Stomach (tissue), 9 donors: ENCODE measurements around the gene GPX8. TPM values are rescaled to one million over a fixed set of nuclear protein-coding genes. Genes with fewer than 3 reads are reported as not detected.

ENCODE experiments used
- DNase-seq, 2 donors: peaks; one replicate each; pipeline versions ENCODE4 v3.0.0 to v3.0.0-alpha.2; 2013 to 2019
- H3K27ac ChIP-seq, 5 donors: fragments of 200-600 bp in 4 of 5; sonication (generic) in 4 of 5; one replicate each; pipeline ENCODE4 v1.5.1; 2013 to 2019; ENCODE audit warnings: mild to moderate bottlenecking in 1 of 5, moderate library complexity in 1 of 5
- H3K27me3 ChIP-seq, 3 donors: fragments of 200-600 bp; sonication (generic); one replicate each; pipeline ENCODE4 v1.5.1; 2017 to 2019; ENCODE audit warnings: mixed run types in 1 of 3
- H3K36me3 ChIP-seq, 4 donors: fragments of 200-600 bp; sonication (generic); 1 replicate in 3 of 4; 2 replicates in 1 of 4; pipeline ENCODE4 v1.5.1; 2016 to 2019
- H3K4me1 ChIP-seq, 4 donors: fragments of 200-600 bp; sonication (generic); one replicate each; pipeline ENCODE4 v1.5.1; 2016 to 2019
- H3K4me3 ChIP-seq, 4 donors: fragments of 200-600 bp; sonication (generic) in 3 of 4; one replicate each; pipeline ENCODE4 v1.5.1; 2016 to 2019; ENCODE audit warnings: mild to moderate bottlenecking in 1 of 4
- H3K9me3 ChIP-seq, 4 donors: fragments of 200-600 bp; sonication (generic); one replicate each; pipeline ENCODE4 v1.5.1; 2016 to 2019
- EP300 ChIP-seq: sonication (generic); formaldehyde crosslinking; IDR thresholded peaks from one replicate; pipeline ENCODE4 v1.6.1; 2017; ENCODE audit warnings: antibody characterized with exemption
- POLR2A ChIP-seq, 4 donors: fragments of 450-650 bp; IDR thresholded peaks; one replicate each; pipeline ENCODE4 v1.6.1; 2016; ENCODE audit warnings: antibody characterized with exemption in 4 of 4, control low read depth in 2 of 4, mild to moderate bottlenecking in 1 of 4, moderate library complexity in 1 of 4
- POLR2AphosphoS5 ChIP-seq, 3 donors: sonication (generic); formaldehyde crosslinking; IDR thresholded peaks; one replicate each; pipeline ENCODE4 v1.6.1; 2016; ENCODE audit warnings: antibody characterized with exemption in 3 of 3
- WGBS, 5 donors: extraction: QIAGEN DNeasy Blood & Tissue Kit in 3 of 5; methylation state at CpG; one replicate each; pipeline versions ENCODE4 v1.1.5 to v1.1.7; 2013 to 2018; 5-methylcytosine and 5-hydroxymethylcytosine counted together
- intact Hi-C: fragments of 100-400 bp; cut with DNase I; formaldehyde crosslinking; loops from one replicate; pipeline ENCODE4 v1.15.1; 2023; ENCODE audit warnings: low total_unique reads
- polyA plus RNA-seq, 3 donors: library from polyadenylated mRNA; stranded (reverse); fragments of 200-250 nt; gene quantifications; one replicate each; pipeline ENCODE4 v1.2.3, GENCODE V29; 2013
- total RNA-seq, 5 donors: library from RNA; depleted of rRNA; stranded (reverse); fragments of >200 nt; gene quantifications; one replicate each; pipeline versions ENCODE4 v1.1.0 to v1.2.3, GENCODE V29; 2014 to 2016
- TF ChIP-seq, protein P1 (sequence below), 7 experiments: fragments of 450-650 bp in 4 of 7; fragments of 200-600 bp in 3 of 7; sonication (generic) in 3 of 7; IDR thresholded peaks; one replicate each; pipeline ENCODE4 v1.5.1; 2016 to 2019; ENCODE audit warnings: antibody characterized with exemption in 7 of 7, control low read depth in 2 of 7, mild to moderate bottlenecking in 1 of 7
- donor health status: healthy with polysubstance abuse.
- donor health status: Bipolar disorder and iron deficiency.
- donor health status: healthy.

The GPX8 gene
- total and polyA plus RNA-seq, 8 donors: 0.89 to 26.1 (median 4.3) TPM; not detected in 1

DNA sequence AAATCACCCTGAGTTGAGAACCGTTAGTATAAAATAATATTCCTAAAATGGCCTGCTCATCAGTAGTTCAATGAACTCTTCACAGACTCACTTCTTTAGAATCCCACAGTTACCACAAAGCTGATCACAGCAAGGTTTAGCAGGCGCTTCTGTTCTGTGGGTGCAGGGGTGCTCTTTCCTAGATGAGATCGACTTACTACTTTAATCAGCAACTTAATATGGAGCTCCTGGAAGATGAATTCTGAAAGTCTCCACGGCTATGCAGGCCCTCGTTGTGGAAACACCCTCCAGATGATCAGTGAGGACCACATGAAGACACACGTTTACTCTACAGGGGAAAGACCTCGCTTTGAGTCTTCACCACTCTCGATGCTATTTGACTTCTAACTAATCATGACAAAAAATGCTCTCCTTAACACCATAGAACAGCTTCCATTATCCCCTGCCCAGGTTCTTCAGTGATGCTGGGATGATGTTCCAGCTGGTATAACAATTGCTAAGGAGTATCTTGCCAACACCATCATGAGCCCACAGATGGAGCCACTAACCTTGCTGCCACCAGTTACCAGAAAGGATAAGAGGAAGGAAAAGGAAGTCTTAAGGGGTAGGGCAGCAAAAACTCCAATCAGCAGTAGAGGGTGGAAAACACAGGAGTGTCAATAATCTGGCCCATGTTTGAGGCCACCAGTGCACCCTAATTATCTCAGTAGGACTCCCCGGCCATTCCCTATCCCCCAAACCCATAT lies 17.9 kb upstream of the GPX8 start:
- DNase-seq: no peak
- 82 to 87% (median 86%) methylated on average over 9 of the region's 9 CpGs for WGBS, 5 donors
- Histone ChIP-seq H3K36me3 (no peaks in the 10 kb centered on the region), H3K9me3 (no peaks in the 10 kb centered on the region), H3K27ac (no peak overlapping the region), H3K4me3 (no peak overlapping the region), H3K27me3 (peaks cover 0 to 4% (median 0%) of the 10 kb centered on the region in 3 donors), H3K4me1 (peaks cover 0 to 8% (median 5%) of the 10 kb centered on the region in 4 donors)
- TF ChIP-seq POLR2AphosphoS5 (IDR thresholded peaks at IDR 0.05): no peak
- no peak for TF ChIP-seq POLR2A (IDR thresholded peaks at IDR 0.05)
- TF ChIP-seq, protein P1, sequence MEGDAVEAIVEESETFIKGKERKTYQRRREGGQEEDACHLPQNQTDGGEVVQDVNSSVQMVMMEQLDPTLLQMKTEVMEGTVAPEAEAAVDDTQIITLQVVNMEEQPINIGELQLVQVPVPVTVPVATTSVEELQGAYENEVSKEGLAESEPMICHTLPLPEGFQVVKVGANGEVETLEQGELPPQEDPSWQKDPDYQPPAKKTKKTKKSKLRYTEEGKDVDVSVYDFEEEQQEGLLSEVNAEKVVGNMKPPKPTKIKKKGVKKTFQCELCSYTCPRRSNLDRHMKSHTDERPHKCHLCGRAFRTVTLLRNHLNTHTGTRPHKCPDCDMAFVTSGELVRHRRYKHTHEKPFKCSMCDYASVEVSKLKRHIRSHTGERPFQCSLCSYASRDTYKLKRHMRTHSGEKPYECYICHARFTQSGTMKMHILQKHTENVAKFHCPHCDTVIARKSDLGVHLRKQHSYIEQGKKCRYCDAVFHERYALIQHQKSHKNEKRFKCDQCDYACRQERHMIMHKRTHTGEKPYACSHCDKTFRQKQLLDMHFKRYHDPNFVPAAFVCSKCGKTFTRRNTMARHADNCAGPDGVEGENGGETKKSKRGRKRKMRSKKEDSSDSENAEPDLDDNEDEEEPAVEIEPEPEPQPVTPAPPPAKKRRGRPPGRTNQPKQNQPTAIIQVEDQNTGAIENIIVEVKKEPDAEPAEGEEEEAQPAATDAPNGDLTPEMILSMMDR (IDR thresholded peaks at IDR 0.05): no peak
- no peak for TF ChIP-seq EP300
- intact Hi-C loops: loop anchor here (10.0 kb wide), 1 partner anchor 237 kb away; no protein-coding TSS in a partner anchor

DNA sequence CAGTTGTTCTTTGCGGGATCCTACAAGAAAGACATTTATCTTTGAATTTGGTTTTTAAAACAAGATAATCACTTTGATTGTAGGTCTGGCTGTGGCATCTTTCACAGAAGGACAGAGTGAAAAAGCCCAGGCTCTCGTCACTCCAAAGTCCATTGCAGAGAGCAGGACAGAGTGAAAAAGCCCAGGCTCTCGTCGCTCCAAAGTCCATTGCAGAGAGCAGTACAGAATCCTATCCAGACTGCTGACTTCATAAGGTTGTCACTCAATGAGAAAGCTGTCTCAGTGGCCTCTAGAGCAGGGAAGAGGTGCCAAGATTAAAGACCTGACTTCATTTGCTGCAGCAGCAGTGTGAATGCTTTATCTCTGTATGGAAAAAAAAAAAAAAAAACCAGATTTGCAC lies 16.3 kb upstream of the GPX8 start:
- DNase-seq: no peak
- no peaks in the 10 kb centered on the region for H3K9me3 ChIP-seq
- peaks cover 0 to 8% (median 5%) of the 10 kb centered on the region in 4 donors for H3K4me1 ChIP-seq
- no peak overlapping the region for H3K27ac ChIP-seq
- WGBS, 5 donors: 41 to 46% (median 42%) methylated on average over 4 of the region's 4 CpGs
- intact Hi-C loops: loop anchor here (10.0 kb wide), 1 partner anchor 239 kb away; no protein-coding TSS in a partner anchor
- TF ChIP-seq, protein P1 (IDR thresholded peaks at IDR 0.05): no peak
- H3K27me3 ChIP-seq: peaks cover 0 to 9% (median 0%) of the 10 kb centered on the region in 3 donors
- H3K36me3 ChIP-seq: no peaks in the 10 kb centered on the region
- no peak overlapping the region for H3K4me3 ChIP-seq

DNA sequence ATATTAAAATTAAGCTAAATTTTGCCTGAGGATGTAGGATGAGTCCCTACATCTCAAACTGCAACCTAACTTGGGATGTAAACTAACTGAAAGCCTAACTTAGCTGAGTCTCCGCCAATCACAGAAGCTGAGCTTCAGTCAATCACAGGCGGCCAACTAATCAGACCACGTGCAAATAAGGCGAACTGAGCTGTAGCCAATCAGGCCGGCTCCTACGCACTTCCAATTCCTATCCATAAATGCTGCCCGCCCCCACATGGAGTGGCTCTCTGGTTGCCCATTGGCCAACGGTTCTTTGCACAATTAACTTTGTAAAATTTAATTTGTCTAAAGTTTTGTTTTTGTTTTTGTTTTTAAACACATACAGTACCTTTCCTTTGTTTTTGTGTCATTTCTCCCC lies 13.9 kb upstream of the GPX8 start:
- WGBS, 5 donors: 73 to 88% (median 80%) methylated on average over 8 of the region's 8 CpGs
- Histone ChIP-seq H3K4me1 (peaks cover 0 to 8% (median 5%) of the 10 kb centered on the region in 4 donors), H3K4me3 (no peak overlapping the region), H3K27me3 (peaks cover 0 to 14% (median 0%) of the 10 kb centered on the region in 3 donors), H3K9me3 (no peaks in the 10 kb centered on the region), H3K36me3 (no peaks in the 10 kb centered on the region), H3K27ac (no peak overlapping the region)
- DNase-seq: no peak
- TF ChIP-seq POLR2AphosphoS5 (IDR thresholded peaks at IDR 0.05) (no peak), EP300 (no peak), POLR2A (IDR thresholded peaks at IDR 0.05) (no peak)
- TF ChIP-seq, protein P1 (IDR thresholded peaks at IDR 0.05): no peak
- intact Hi-C loops: loop anchor here (10.0 kb wide), 1 partner anchor 241 kb away; no protein-coding TSS in a partner anchor

DNA sequence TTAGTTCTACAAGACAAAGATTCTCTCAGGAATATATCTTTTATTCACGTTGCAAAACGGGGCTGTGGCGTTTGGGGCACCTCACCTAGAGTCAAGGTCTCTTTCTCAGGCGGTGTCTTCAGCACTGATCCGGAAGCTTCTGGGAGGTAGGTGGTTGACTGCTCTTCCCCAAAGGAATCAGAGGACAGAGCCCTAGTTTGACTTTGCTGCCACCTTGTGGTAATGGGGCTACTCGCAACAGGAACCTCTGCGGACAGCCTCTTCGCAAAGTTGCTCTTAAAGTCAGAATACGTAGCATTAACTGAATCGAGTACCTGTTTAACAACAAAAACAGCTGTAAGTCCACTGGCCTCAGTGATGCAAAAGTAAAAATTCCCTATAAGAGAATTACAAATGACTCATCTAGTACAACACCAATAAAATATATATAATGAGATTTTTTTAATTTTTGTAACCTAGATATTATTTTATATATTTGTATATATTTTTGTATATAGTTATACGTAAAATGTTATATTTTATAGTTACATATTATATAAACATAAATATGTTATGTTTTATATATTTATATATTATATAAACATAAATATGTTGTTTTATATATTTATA lies 13.3 kb upstream of the GPX8 start:
- TF ChIP-seq POLR2AphosphoS5 (IDR thresholded peaks at IDR 0.05) (no peak), EP300 (no peak), POLR2A (IDR thresholded peaks at IDR 0.05) (no peak)
- TF ChIP-seq, protein P1 (IDR thresholded peaks at IDR 0.05): peak in 5 of 7 experiments; percentile 63 to 86 (median 82)
- intact Hi-C loops: loop anchor here (10.0 kb wide), 1 partner anchor 242 kb away; no protein-coding TSS in a partner anchor
- WGBS, 5 donors: 6 to 8% (median 7%) methylated on average over 11 of the region's 11 CpGs

More for the DNA sequence above, 13.3 kb upstream of the GPX8 start:
- peaks cover 0 to 14% (median 0%) of the 10 kb centered on the region in 3 donors for H3K27me3 ChIP-seq
- no peaks in the 10 kb centered on the region for H3K36me3 ChIP-seq
- H3K4me3 ChIP-seq: no peak overlapping the region
- H3K27ac ChIP-seq: no peak overlapping the region
- peak; percentile 82 to 93 for DNase-seq
- H3K4me1 ChIP-seq: peaks cover 0 to 8% (median 5%) of the 10 kb centered on the region in 4 donors
- H3K9me3 ChIP-seq: no peaks in the 10 kb centered on the region
